Gastrocnemius medialis (tissue), 4 donors: ENCODE results near the gene KRT3. TPM values are rescaled to one million over a fixed set of nuclear protein-coding genes. Genes with fewer than 3 reads are reported as not detected.

Experiments
- ATAC-seq, 2 donors: fragments of 150-250 bp; one replicate each; pipeline ENCODE4 v1.9.1; 2016
- DNase-seq, 2 donors: peaks; one replicate each; pipeline ENCODE4 v3.0.0-alpha.2; 2019
- H3K27ac ChIP-seq, 4 donors: fragments of 200-600 bp; sonication (generic); 1 replicate in 1 of 4; 2 replicates in 3 of 4; pipeline ENCODE4 v1.5.1; 2016 to 2018; ENCODE audit warnings: mild to moderate bottlenecking in 2 of 4, moderate library complexity in 1 of 4
- H3K27me3 ChIP-seq, 3 donors: fragments of 200-600 bp; sonication (generic) in 2 of 3; 1 replicate in 1 of 3; 2 replicates in 2 of 3; pipeline versions ENCODE4 v1.5.1 to v1.6.0; 2016 to 2019; ENCODE audit warnings: mild to moderate bottlenecking in 1 of 3, moderate library complexity in 1 of 3
- H3K36me3 ChIP-seq, 2 donors: fragments of 200-600 bp; sonication (generic) in 1 of 2; one replicate each; pipeline ENCODE4 v1.5.1; 2017 to 2018
- H3K4me1 ChIP-seq, 2 donors: fragments of 200-600 bp; sonication (generic) in 1 of 2; one replicate each; pipeline ENCODE4 v1.5.1; 2016 to 2017; ENCODE audit warnings: mild to moderate bottlenecking in 2 of 2
- H3K4me3 ChIP-seq, 4 donors: fragments of 200-600 bp; sonication (generic) in 3 of 4; 1 replicate in 1 of 4; 2 replicates in 3 of 4; pipeline ENCODE4 v1.5.1; 2016 to 2019; ENCODE audit warnings: mild to moderate bottlenecking in 2 of 4
- H3K9me3 ChIP-seq, 3 donors: fragments of 200-600 bp; sonication (generic) in 2 of 3; 1 replicate in 1 of 3; 2 replicates in 2 of 3; pipeline ENCODE4 v1.5.1; 2016 to 2019
- CTCF ChIP-seq, 5 experiments: fragments of 450-650 bp in 3 of 5; fragments of 200-600 bp in 2 of 5; sonication (generic) in 2 of 5; IDR thresholded peaks in 4 of 5; conservative IDR thresholded peaks in 1 of 5; 1 replicate in 4 of 5; 2 replicates in 1 of 5; pipeline ENCODE4 v1.5.1; 2016 to 2019; ENCODE audit warnings: antibody characterized with exemption in 5 of 5, mild to moderate bottlenecking in 3 of 5, moderate library complexity in 3 of 5
- POLR2A ChIP-seq, 2 donors: fragments of 450-650 bp; IDR thresholded peaks; one replicate each; pipeline ENCODE4 v1.6.1; 2017; ENCODE audit warnings: antibody characterized with exemption in 2 of 2, mild to moderate bottlenecking in 2 of 2, moderate library complexity in 2 of 2
- in situ Hi-C, 4 donors: fragments of 200-750 bp; cut with MboI; loops; one replicate each; pipeline versions ENCODE4 v1.15.0 to v1.8.0; 2017; ENCODE audit warnings: low sequenced_read_pairs in 4 of 4
- intact Hi-C: fragments of 100-400 bp; cut with DNase I; formaldehyde crosslinking; loops from one replicate; pipeline ENCODE4 v1.15.1; 2023; ENCODE audit warnings: low total_unique reads
- total RNA-seq, 4 donors: library from RNA; depleted of rRNA; stranded (reverse); fragments of >200 nt; gene quantifications; one replicate each; pipeline versions ENCODE4 v1.1.0 to v1.2.3, GENCODE V29; 2016

KRT3 gene
- total RNA-seq, 4 donors from 2014 or later: not detected

- intact Hi-C loops: no loop called here
- no peak for DNase-seq
- ATAC-seq: no peak
- Histone ChIP-seq H3K9me3 (no peaks in the 10 kb centered on the region), H3K4me3 (no peak overlapping the region), H3K36me3 (no peaks in the 10 kb centered on the region), H3K27ac (no peak overlapping the region), H3K4me1 (no peaks in the 10 kb centered on the region), H3K27me3 (peaks cover 0 to 6% (median 0%) of the 10 kb centered on the region in 3 donors)
- TF ChIP-seq CTCF (IDR thresholded peaks at IDR 0.05 in 4 of 5, conservative IDR thresholded peaks at IDR 0.05 in 1 of 5) (no peak), POLR2A (IDR thresholded peaks at IDR 0.05) (no peak)
- in situ Hi-C loops: no loop called here
These were observed 16.8 kb upstream of the KRT3 start for GRCh38 chr12:52812749-52813148.

GRCh38 chr12:52812073-52812400 lies 16.1 kb upstream of the KRT3 start:
- no peak for ATAC-seq
- intact Hi-C loops: no loop called here

GRCh38 chr12:52811191-52812072 lies 15.5 kb upstream of the KRT3 start:
- in situ Hi-C loops: no loop called here
- intact Hi-C loops: no loop called here

More at GRCh38 chr12:52812073-52812400, 16.1 kb upstream of the KRT3 start:
- DNase-seq: no peak
- Histone ChIP-seq H3K36me3 (no peaks in the 10 kb centered on the region), H3K9me3 (no peaks in the 10 kb centered on the region), H3K27ac (no peak overlapping the region), H3K4me1 (no peaks in the 10 kb centered on the region), H3K27me3 (no peaks in the 10 kb centered on the region), H3K4me3 (no peak overlapping the region)
- in situ Hi-C loops: no loop called here
- TF ChIP-seq POLR2A (IDR thresholded peaks at IDR 0.05) (no peak), CTCF (IDR thresholded peaks at IDR 0.05 in 4 of 5, conservative IDR thresholded peaks at IDR 0.05 in 1 of 5) (no peak)

GRCh38 chr12:52810554-52810953 lies 14.6 kb upstream of the KRT3 start:
- ATAC-seq: no peak
- no peak overlapping the region for H3K27ac ChIP-seq
- TF ChIP-seq CTCF (IDR thresholded peaks at IDR 0.05 in 4 of 5, conservative IDR thresholded peaks at IDR 0.05 in 1 of 5) (no peak), POLR2A (IDR thresholded peaks at IDR 0.05) (no peak)
- H3K9me3 ChIP-seq: no peaks in the 10 kb centered on the region
- DNase-seq: no peak
- H3K36me3 ChIP-seq: no peaks in the 10 kb centered on the region
- H3K4me3 ChIP-seq: no peak overlapping the region
- H3K4me1 ChIP-seq: no peaks in the 10 kb centered on the region
- intact Hi-C loops (no loop called here), in situ Hi-C loops (no loop called here)
- H3K27me3 ChIP-seq: no peaks in the 10 kb centered on the region

More at GRCh38 chr12:52811191-52812072, 15.5 kb upstream of the KRT3 start:
- no peaks in the 10 kb centered on the region for H3K27me3 ChIP-seq
- no peak overlapping the region for H3K27ac ChIP-seq
- no peak for ATAC-seq
- H3K4me3 ChIP-seq: no peak overlapping the region
- DNase-seq: no peak
- H3K36me3 ChIP-seq: no peaks in the 10 kb centered on the region
- no peaks in the 10 kb centered on the region for H3K4me1 ChIP-seq
- TF ChIP-seq CTCF (IDR thresholded peaks at IDR 0.05 in 4 of 5, conservative IDR thresholded peaks at IDR 0.05 in 1 of 5): no peak
- no peak for TF ChIP-seq POLR2A (IDR thresholded peaks at IDR 0.05)
- H3K9me3 ChIP-seq: no peaks in the 10 kb centered on the region
